ENCODE measurements around the gene ALDH3A2.

Gene ALDH3A2

GRCh38 chr17:19712436-19713004, 64.0 kb downstream of the ALDH3A2 start:
- Histone ChIP-seq H3K27me3 (ENCODE audit: insufficient read depth, low read length, poor library complexity) (peaks cover 8% of the 10 kb centered on the region), H3K9ac (ENCODE audit: low read depth, low read length) (no peak overlapping the region), H2AFZ (ENCODE audit: low read depth, low read length) (no peak overlapping the region), H3K4me1 (ENCODE audit: insufficient read depth, low read length) (no peaks in the 10 kb centered on the region), H3K36me3 (ENCODE audit: insufficient read depth, low read length) (no peaks in the 10 kb centered on the region), H3K9me3 (ENCODE audit: insufficient read depth, low read length, severe bottlenecking) (no peaks in the 10 kb centered on the region), H3K4me2 (ENCODE audit: insufficient read depth, low read length) (no peak overlapping the region), H3K79me2 (ENCODE audit: insufficient read depth, low read length) (no peaks in the 10 kb centered on the region), H3K27ac (ENCODE audit: low read length) (no peak overlapping the region), H3K4me3 (ENCODE audit: low read depth in 1 of 2, low read length in 2 of 2) (no peak overlapping the region), H4K20me1 (ENCODE audit: insufficient read depth, low read length) (no peaks in the 10 kb centered on the region)
- no peak for TF ChIP-seq CTCF (IDR thresholded peaks at IDR 0.05; ENCODE audit: borderline replicate concordance, extremely low read depth, low read length, poor library complexity, severe bottlenecking)
- TF ChIP-seq EZH2 (IDR thresholded peaks at IDR 0.05; ENCODE audit: borderline replicate concordance, low read depth, low read length, severe bottlenecking), result no peak
- ATAC-seq (ENCODE audit: insufficient read depth, low read depth), result no peak
- DNase-seq, result no peak

- H3K9me3 ChIP-seq (ENCODE audit: insufficient read depth, low read length, severe bottlenecking), result no peaks in the 10 kb centered on the region
- H2AFZ ChIP-seq (ENCODE audit: low read depth, low read length), result no peak overlapping the region
- no peaks in the 10 kb centered on the region for H3K36me3 ChIP-seq (ENCODE audit: insufficient read depth, low read length)
- no peak overlapping the region for H3K9ac ChIP-seq (ENCODE audit: low read depth, low read length)
- no peaks in the 10 kb centered on the region for H3K79me2 ChIP-seq (ENCODE audit: insufficient read depth, low read length)
- no peak overlapping the region for H3K4me2 ChIP-seq (ENCODE audit: insufficient read depth, low read length)
- H3K4me3 ChIP-seq (ENCODE audit: low read depth in 1 of 2, low read length in 2 of 2), result no peak overlapping the region
- DNase-seq (no peak), ATAC-seq (ENCODE audit: insufficient read depth, low read depth) (no peak)
- peaks cover 8% of the 10 kb centered on the region for H3K27me3 ChIP-seq (ENCODE audit: insufficient read depth, low read length, poor library complexity)
- TF ChIP-seq EZH2 (IDR thresholded peaks at IDR 0.05; ENCODE audit: borderline replicate concordance, low read depth, low read length, severe bottlenecking) (no peak), CTCF (IDR thresholded peaks at IDR 0.05; ENCODE audit: borderline replicate concordance, extremely low read depth, low read length, poor library complexity, severe bottlenecking) (no peak)
- H3K4me1 ChIP-seq (ENCODE audit: insufficient read depth, low read length), result no peaks in the 10 kb centered on the region
- peaks cover 3% of the 10 kb centered on the region; the same call in 1 of the 2 replicates for H4K20me1 ChIP-seq (ENCODE audit: insufficient read depth, low read length)
- no peak overlapping the region for H3K27ac ChIP-seq (ENCODE audit: low read length)
Measured at GRCh38 chr17:19713462-19713861, 64.9 kb downstream of the ALDH3A2 start.

- TF ChIP-seq CTCF (IDR thresholded peaks at IDR 0.05; ENCODE audit: borderline replicate concordance, extremely low read depth, low read length, poor library complexity, severe bottlenecking), result no peak
- no peak for TF ChIP-seq EZH2 (IDR thresholded peaks at IDR 0.05; ENCODE audit: borderline replicate concordance, low read depth, low read length, severe bottlenecking)
- Histone ChIP-seq H3K4me1 (ENCODE audit: insufficient read depth, low read length) (no peaks in the 10 kb centered on the region), H3K4me2 (ENCODE audit: insufficient read depth, low read length) (no peak overlapping the region), H3K79me2 (ENCODE audit: insufficient read depth, low read length) (no peaks in the 10 kb centered on the region), H2AFZ (ENCODE audit: low read depth, low read length) (no peak overlapping the region), H4K20me1 (ENCODE audit: insufficient read depth, low read length) (peaks cover 3% of the 10 kb centered on the region; the same call in 1 of the 2 replicates), H3K9me3 (ENCODE audit: insufficient read depth, low read length, severe bottlenecking) (no peaks in the 10 kb centered on the region), H3K27ac (ENCODE audit: low read length) (no peak overlapping the region), H3K27me3 (ENCODE audit: insufficient read depth, low read length, poor library complexity) (peaks cover 6% of the 10 kb centered on the region), H3K9ac (ENCODE audit: low read depth, low read length) (no peak overlapping the region), H3K4me3 (ENCODE audit: low read depth in 1 of 2, low read length in 2 of 2) (no peak overlapping the region), H3K36me3 (ENCODE audit: insufficient read depth, low read length) (no peaks in the 10 kb centered on the region)
- no peak for ATAC-seq (ENCODE audit: insufficient read depth, low read depth)
- DNase-seq, result no peak
Measured at GRCh38 chr17:19713901-19714361, 65.4 kb downstream of the ALDH3A2 start.

All from DND-41 (cell line).